Nephron (organoid): ENCODE results near the gene KCNH3.

ENCODE experiments used
- H3K27ac Mint-ChIP-seq, 3 experiments: 2 replicates each; pipeline ENCODE4 v1.8.0; 2020; ENCODE audit warnings: mixed read lengths in 3 of 3, mild to moderate bottlenecking in 2 of 3, moderate library complexity in 1 of 3
- H3K27me3 Mint-ChIP-seq: 2 replicates; pipeline ENCODE4 v1.8.0; 2021; ENCODE audit warnings: low read depth, mild to moderate bottlenecking, moderate library complexity, mixed read lengths
- H3K36me3 Mint-ChIP-seq: 2 replicates; pipeline ENCODE4 v1.8.0; 2020; ENCODE audit warnings: low read depth, mixed read lengths
- H3K4me1 Mint-ChIP-seq: 2 replicates; pipeline ENCODE4 v1.8.0; 2020; ENCODE audit warnings: mixed read lengths
- H3K4me3 Mint-ChIP-seq, 3 experiments: 2 replicates each; pipeline ENCODE4 v1.8.0; 2020; ENCODE audit warnings: mild to moderate bottlenecking in 3 of 3, mixed read lengths in 3 of 3, moderate library complexity in 2 of 3
- H3K9me3 Mint-ChIP-seq: 2 replicates; pipeline ENCODE4 v1.8.0; 2020; ENCODE audit warnings: mixed read lengths
- TF ChIP-seq, protein P1 (sequence below), 3 experiments: fragments of 200-600 bp; sonication (generic); IDR thresholded peaks; one replicate each; pipeline ENCODE4 v1.5.0; 2021; ENCODE audit warnings: antibody characterized with exemption in 3 of 3; ENCODE audit not compliant: unreplicated experiment in 3 of 3

The KCNH3 gene

DNA sequence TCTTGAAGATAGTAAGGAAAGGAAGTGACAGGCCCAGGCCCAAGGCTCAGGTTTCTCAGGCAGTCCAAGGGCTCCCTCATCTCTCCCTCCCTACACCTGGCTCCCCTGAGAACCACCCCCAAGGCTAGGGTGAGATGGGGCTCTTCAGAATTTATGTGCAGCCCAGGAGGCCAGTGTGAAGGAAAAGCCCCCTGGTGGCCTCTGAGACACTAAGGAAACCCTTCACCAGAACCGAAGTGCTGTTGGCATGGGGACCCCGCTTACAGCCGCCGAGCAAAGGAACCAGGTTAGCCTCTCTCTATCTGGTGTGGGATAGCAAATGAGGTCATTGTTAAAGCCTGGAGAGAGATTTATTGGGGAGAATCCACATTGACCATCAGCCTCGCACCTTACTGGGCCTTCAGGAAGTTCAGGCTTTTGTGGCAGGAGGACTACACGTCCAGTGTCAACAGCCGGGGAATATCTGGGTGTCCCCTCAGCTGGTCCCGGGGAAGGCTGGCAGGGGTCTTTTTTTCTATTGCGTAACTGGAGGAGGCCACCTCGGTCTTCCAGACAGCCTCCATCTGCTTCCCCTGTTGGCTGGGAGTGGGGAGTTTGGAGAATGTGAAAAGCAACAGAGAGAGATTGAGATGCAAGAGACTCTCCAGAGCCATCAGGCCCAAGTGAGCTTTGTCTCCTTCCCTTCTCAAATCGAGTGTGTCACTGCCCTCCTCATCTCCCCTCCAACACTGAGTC is 48.5 kb downstream of the KCNH3 start:
- Mint-ChIP-seq H3K27ac (no peak overlapping the region), H3K27me3 (no peaks in the 10 kb centered on the region), H3K4me3 (no peak overlapping the region), H3K9me3 (peaks cover 15% of the 10 kb centered on the region), H3K4me1 (peaks cover 39% of the 10 kb centered on the region), H3K36me3 (peaks cover 45% of the 10 kb centered on the region)
- TF ChIP-seq, protein P1, sequence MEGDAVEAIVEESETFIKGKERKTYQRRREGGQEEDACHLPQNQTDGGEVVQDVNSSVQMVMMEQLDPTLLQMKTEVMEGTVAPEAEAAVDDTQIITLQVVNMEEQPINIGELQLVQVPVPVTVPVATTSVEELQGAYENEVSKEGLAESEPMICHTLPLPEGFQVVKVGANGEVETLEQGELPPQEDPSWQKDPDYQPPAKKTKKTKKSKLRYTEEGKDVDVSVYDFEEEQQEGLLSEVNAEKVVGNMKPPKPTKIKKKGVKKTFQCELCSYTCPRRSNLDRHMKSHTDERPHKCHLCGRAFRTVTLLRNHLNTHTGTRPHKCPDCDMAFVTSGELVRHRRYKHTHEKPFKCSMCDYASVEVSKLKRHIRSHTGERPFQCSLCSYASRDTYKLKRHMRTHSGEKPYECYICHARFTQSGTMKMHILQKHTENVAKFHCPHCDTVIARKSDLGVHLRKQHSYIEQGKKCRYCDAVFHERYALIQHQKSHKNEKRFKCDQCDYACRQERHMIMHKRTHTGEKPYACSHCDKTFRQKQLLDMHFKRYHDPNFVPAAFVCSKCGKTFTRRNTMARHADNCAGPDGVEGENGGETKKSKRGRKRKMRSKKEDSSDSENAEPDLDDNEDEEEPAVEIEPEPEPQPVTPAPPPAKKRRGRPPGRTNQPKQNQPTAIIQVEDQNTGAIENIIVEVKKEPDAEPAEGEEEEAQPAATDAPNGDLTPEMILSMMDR (IDR thresholded peaks at IDR 0.05; ENCODE audit: unreplicated experiment in 3 of 3): no peak

DNA sequence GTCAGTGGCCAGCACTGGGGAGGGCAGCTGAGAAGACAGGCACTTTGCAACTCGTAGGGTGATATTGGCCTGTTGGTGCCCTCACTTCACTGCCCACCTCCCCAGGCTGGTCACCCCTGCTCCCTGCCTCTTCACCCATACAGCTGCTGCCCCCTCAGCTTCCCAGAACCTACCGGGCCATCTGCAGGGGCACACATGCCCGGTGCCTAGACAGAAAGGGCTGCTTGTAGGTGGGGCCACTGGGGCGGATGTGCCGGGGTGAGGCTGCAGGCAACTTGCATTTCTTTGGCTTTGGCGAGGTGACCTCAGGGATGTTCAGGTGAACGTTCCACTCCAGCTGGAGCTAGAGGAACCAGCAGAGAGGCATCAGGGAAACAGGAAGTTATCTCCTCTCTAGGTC is 49.5 kb downstream of the KCNH3 start:
- no peaks in the 10 kb centered on the region for H3K27me3 Mint-ChIP-seq
- TF ChIP-seq, protein P1 (IDR thresholded peaks at IDR 0.05; ENCODE audit: unreplicated experiment in 3 of 3): no peak
- no peak overlapping the region for H3K27ac Mint-ChIP-seq
- H3K4me3 Mint-ChIP-seq: no peak overlapping the region
- peaks cover 51% of the 10 kb centered on the region for H3K36me3 Mint-ChIP-seq
- peaks cover 30% of the 10 kb centered on the region for H3K4me1 Mint-ChIP-seq
- peaks cover 19% of the 10 kb centered on the region for H3K9me3 Mint-ChIP-seq

DNA sequence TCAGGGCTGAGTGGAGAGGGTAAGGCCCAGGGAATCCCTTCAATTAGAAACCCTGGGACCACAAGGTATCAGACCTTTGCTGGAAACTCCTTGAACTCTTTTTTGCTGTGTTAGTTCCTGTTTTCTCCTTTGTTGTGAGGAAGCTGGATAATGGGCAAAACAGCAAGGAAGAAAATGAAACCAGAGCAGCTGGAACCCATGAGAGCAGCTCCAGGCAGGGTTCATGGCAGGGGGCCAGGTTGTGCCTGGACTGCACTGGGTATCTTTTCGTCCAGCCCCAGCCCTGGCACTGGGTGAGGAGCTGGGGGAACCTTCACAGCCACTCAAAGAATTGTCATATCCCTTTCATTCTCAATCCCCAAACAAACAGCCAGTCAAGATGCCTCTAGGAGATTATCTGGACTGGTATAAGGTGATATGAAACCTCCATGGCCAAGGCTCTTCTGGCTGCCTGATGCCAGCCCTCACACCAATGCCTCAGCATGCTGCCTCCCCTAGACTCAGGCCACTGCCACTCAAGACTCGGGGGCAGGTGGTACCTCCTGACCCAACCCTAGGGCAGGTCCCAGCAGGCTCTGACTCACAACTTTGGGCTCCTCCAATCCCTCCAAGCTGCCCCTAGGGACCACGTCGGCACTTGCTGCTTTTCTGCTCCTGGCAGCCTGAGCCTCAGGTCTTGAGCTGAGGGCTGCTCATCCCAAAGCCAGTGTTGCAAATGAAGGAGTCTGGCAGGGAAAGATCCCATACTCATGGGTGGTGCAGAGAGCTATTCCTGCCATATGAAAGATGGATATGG is 50.1 kb downstream of the KCNH3 start:
- TF ChIP-seq, protein P1 (IDR thresholded peaks at IDR 0.05; ENCODE audit: unreplicated experiment in 3 of 3): no peak
- Mint-ChIP-seq H3K36me3 (peaks cover 48% of the 10 kb centered on the region), H3K27me3 (no peaks in the 10 kb centered on the region), H3K27ac (no peak overlapping the region), H3K9me3 (peaks cover 19% of the 10 kb centered on the region), H3K4me3 (no peak overlapping the region), H3K4me1 (peaks cover 23% of the 10 kb centered on the region)

DNA sequence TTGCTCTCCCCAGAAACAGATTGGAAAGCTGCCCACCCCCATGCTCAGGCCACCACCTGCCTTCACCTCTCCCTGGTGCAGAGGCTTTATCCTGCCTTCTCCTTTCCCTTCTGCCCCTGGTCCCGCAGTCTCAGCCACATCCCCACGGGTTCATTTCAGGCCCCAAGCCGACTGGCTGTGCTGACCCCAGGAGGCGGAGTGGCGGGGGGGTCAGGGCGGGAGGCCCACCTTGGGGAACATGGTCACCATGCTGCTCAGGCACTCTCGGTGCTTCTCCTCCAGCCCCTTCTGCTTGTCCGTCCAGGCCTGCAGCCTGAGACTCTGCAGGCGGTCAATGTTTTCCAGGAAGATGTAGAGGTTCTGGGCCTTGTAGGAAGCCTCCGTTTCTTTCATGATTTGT is 59.7 kb downstream of the KCNH3 start:
- no peaks in the 10 kb centered on the region for H3K9me3 Mint-ChIP-seq
- H3K36me3 Mint-ChIP-seq: peaks cover 15% of the 10 kb centered on the region
- no peak overlapping the region for H3K27ac Mint-ChIP-seq
- no peak overlapping the region for H3K4me3 Mint-ChIP-seq
- H3K4me1 Mint-ChIP-seq: no peaks in the 10 kb centered on the region
- TF ChIP-seq, protein P1 (IDR thresholded peaks at IDR 0.05; ENCODE audit: unreplicated experiment in 3 of 3): no peak
- H3K27me3 Mint-ChIP-seq: no peaks in the 10 kb centered on the region

DNA sequence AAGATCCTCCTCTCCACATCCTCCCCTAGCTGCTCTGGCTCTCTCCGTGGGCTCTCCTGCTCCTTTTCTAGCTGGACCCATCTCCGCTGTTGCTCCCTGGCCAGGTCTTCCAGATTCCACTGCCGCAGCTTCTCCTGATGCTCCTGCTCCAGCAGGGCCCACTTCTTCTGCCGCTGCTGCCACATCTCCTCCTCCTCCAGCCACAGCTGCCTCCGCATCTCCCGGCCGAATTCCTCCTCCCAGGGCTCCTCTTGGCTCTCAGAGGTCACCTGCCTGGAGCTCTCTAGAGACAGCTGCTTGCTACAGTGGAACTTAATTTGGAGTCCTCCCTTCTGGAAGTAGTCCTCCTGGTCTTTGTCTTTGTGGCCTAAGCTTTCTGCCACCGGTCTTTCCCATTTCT is 61.1 kb downstream of the KCNH3 start:
- Mint-ChIP-seq H3K4me1 (peaks cover 1% of the 10 kb centered on the region), H3K4me3 (no peak overlapping the region), H3K27me3 (no peaks in the 10 kb centered on the region), H3K36me3 (peaks cover 15% of the 10 kb centered on the region), H3K9me3 (no peaks in the 10 kb centered on the region), H3K27ac (no peak overlapping the region)
- TF ChIP-seq, protein P1 (IDR thresholded peaks at IDR 0.05; ENCODE audit: unreplicated experiment in 3 of 3): no peak
